IPS-NIHi11 (cell line): Measurements from ENCODE around the gene SPA17.
A peak's percentile ranks its signal among the peaks of the same experiment; 100 is the strongest.

Source experiments
- DNase-seq: peaks from one replicate; pipeline ENCODE4 v3.0.0; 2012; ENCODE audit warnings: mixed read lengths, low spot score

The SPA17 gene

GRCh38 chr11:124662106-124662505, 11.6 kb upstream of the SPA17 start:
- DNase-seq = no peak

GRCh38 chr11:124663861-124664260, 9.8 kb upstream of the SPA17 start:
- DNase-seq = no peak

GRCh38 chr11:124667601-124668000, 6.1 kb upstream of the SPA17 start:
- DNase-seq = no peak

- DNase-seq = peak; percentile 73
Measured at GRCh38 chr11:124669193-124669592, 4.5 kb upstream of the SPA17 start.

- no peak for DNase-seq
Measured at GRCh38 chr11:124670732-124671131, 3.0 kb upstream of the SPA17 start.

- DNase-seq = no peak
Measured at GRCh38 chr11:124672536-124673215, 1.0 kb upstream of the SPA17 start.

- peak; percentile 14 for DNase-seq
Measured at GRCh38 chr11:124674168-124674517, 439 bp downstream of the SPA17 start.

- DNase-seq = no peak
Measured at GRCh38 chr11:124674571-124674970, 867 bp downstream of the SPA17 start.

GRCh38 chr11:124676386-124676785, 2.7 kb downstream of the SPA17 start:
- no peak for DNase-seq

GRCh38 chr11:124678416-124678815, 4.7 kb downstream of the SPA17 start:
- DNase-seq = no peak

GRCh38 chr11:124681421-124681820, 7.7 kb downstream of the SPA17 start:
- DNase-seq = no peak

- no peak for DNase-seq
Measured at GRCh38 chr11:124682443-124682842, 8.7 kb downstream of the SPA17 start.

GRCh38 chr11:124693142-124693541, 19.4 kb downstream of the SPA17 start:
- DNase-seq = no peak

GRCh38 chr11:124699547-124699946, 25.8 kb downstream of the SPA17 start:
- DNase-seq = no peak

- DNase-seq = no peak
Measured at GRCh38 chr11:124700028-124700427, 26.3 kb downstream of the SPA17 start.

- no peak for DNase-seq
Measured at GRCh38 chr11:124707829-124708228, 34.1 kb downstream of the SPA17 start.

GRCh38 chr11:124712392-124712791, 38.7 kb downstream of the SPA17 start:
- no peak for DNase-seq

- no peak for DNase-seq
Measured at GRCh38 chr11:124716591-124716990, 42.9 kb downstream of the SPA17 start.

GRCh38 chr11:124717421-124717785, 43.7 kb downstream of the SPA17 start:
- DNase-seq = no peak

- DNase-seq = peak; percentile 59
Measured at GRCh38 chr11:124717786-124718651, 44.3 kb downstream of the SPA17 start.

GRCh38 chr11:124718801-124719200, 45.1 kb downstream of the SPA17 start:
- DNase-seq = no peak

GRCh38 chr11:124719534-124719933, 45.8 kb downstream of the SPA17 start:
- no peak for DNase-seq

GRCh38 chr11:124722176-124722575, 48.5 kb downstream of the SPA17 start:
- no peak for DNase-seq
